Measurements from ENCODE around the gene NME7. TPM values are rescaled to one million over a fixed set of nuclear protein-coding genes. Genes with fewer than 3 reads are reported as not detected.
"Not testable (repeated sequence)": the region's sequence is repeated elsewhere in the genome, so short reads cannot be mapped to it uniquely, and the experiment has no call there.

NME7 gene
- total RNA-seq, 1 donor from 2014 or later = 20.3 TPM

DNA sequence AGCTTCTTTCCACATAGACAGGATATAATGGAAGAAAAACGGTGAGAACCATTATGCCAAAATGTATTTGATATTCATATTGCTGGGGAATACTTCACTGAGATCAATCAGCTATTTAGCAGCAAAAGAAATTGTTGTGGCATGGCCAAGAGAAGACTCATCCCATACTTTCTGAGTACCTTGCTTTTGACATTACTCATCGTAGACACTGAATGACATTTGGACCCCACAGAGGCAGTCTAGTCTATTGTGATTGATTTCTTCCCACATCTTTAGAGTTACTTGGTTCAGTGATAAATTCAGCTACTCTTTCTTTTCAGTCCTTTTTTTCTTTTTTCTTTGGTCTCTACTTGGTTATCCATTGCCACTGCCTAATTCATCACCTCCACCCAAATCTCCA lies 239.0 kb downstream of the NME7 start:
- DNase-seq (ENCODE audit: low read depth, low spot score) = no peak

DNA sequence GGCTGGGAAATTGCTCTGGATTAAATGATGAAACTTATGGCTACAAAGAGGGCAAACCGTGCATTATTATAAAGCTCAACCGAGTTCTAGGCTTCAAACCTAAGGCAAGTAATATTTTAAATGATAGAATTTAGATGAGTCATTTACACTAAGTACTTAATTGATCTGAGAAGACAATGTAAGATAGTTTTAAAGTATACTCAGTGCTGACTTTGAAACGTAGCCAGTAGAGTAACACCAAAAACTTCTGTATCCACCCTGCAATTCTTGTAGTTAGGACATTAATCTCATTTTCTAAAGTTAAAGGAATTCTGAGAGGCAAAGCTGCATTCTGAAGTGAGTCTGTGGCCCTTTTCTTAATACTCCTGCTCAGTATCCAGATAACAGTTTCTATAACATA lies 240.3 kb downstream of the NME7 start:
- no peak for DNase-seq (ENCODE audit: low read depth, low spot score)

DNA sequence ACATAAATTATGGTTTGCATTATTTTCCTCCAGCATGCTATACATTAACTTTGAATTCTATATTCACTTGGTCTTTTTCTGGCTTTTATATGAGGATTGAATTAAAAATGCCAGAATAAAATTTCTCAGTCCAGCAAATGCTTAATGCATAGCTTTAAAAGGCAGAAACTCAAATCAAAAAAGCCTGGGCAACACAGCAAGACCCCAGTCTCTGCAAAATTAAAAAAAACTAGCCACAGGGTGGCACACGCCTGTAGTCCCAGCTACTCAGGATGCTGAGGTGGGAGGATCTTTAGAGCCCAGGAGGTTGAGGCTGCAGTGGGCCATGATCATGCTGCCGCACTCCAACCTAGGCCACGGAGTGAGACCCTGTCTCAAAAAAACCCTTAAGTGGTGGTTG lies 241.3 kb downstream of the NME7 start:
- no peak for DNase-seq (ENCODE audit: low read depth, low spot score)

DNA sequence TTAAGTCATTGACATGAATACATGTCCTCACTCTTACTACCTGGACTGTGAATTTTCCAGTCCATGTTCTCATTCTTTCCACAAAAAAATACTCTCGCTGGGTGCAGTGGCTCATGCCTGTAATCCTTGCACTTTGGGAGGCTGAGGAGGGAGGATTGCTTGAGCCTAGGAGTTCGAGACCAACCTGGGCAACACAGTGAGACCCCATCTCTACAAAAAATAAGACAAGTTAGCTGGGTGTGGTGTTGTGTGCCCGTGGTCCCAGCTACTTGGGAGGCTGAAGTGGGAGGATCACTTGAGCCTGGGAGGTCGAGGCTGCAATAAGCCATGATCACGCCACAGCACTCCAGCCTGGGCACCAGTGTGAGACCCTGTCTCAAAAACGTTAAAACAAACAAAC lies 242.0 kb downstream of the NME7 start:
- not testable (repeated sequence) for DNase-seq (ENCODE audit: low read depth, low spot score)

DNA sequence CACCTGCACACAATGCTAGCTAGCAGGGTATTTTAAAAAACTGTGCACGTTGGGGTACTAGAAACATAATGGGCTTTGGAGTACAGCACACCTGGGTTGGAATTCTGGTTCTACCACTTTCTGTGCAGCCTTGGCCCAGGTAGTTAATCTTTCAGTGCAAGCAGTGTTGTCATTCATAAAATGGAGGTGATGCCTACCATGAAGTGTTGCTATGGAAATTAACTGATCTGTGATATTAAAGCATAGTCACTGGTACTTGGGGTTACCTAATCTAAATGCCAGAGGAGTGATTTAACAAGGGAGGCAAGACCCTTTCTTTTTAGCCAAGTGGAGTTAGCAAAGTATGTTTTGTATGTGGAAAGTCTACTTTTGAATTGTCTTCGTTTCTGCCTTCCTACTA lies 243.1 kb downstream of the NME7 start:
- DNase-seq (ENCODE audit: low read depth, low spot score) = no peak

DNA sequence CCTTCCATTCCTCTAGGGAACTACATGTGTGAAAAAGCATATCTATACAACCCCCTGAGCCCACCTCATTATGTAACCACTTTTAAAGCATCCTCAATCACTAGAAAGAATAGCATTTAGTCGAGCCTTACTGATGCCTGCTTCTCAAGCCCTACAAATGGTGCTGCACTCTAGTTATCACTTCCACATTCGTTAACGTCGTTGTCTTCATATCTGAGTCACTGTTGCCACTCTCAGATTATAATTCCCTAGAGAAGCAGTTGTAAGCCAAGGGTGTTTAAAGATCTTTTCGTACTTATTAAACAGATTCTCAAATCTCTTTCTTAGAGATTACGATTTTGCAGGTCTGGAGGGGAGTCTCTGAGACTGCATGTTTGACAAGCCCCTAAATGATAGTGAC lies 244.6 kb downstream of the NME7 start:
- DNase-seq (ENCODE audit: low read depth, low spot score) = no peak

DNA sequence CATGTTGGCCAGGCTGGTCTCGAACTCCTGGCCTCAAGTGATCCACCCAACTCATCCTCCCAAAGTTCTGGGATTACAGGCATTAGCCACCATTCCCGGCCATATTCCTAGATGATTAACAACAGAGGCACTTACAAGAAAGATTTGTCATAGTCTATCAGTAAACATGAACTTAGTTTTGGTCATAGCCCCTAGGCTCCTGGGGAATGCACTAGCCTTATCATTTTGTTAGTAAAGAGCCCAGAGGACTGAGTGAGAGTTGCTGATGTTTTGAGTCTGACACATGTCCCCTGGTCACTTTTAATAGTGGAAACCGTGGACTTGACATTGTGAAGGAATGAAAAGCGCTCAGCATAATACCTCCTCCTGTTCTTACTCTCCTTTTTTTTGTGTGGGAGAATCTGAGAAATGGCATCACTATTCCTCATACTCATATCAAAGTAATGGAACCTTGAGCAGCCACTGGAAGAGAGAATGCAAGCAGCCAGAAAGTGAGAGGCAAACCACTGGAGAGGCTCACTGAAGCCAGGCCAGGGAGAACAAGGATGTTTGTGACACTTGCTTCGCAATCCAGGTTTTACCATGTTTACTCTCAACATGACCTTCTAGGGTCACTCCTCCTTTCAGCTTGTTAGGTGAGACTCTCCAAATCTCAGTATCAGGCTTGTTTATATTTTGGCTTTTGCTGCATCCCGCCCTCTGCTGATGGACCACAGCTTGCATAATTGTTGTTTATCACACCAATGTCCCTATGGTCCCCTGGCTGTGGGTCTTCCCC lies 246.3 kb downstream of the NME7 start:
- no peak for DNase-seq (ENCODE audit: low read depth, low spot score)

DNA sequence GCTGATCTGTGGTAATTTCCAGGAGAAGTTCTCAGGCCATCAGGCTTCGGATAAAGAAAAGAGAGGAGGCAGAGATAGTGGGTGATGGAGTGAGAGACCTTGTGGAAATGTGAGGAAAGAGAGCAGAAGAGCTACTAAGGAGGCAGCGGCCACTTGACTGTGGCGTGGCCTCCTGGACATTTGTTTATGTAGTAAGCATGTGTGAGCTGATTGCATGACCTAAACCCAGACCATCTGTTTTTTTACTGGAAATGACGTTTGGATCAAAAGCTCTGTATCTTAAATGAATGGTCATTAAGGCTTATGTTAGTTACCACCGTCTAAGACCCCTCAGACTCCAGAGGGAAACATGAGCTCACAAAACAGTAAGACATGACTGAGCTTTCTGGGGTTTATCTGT lies 247.5 kb downstream of the NME7 start:
- DNase-seq (ENCODE audit: low read depth, low spot score) = no peak

DNA sequence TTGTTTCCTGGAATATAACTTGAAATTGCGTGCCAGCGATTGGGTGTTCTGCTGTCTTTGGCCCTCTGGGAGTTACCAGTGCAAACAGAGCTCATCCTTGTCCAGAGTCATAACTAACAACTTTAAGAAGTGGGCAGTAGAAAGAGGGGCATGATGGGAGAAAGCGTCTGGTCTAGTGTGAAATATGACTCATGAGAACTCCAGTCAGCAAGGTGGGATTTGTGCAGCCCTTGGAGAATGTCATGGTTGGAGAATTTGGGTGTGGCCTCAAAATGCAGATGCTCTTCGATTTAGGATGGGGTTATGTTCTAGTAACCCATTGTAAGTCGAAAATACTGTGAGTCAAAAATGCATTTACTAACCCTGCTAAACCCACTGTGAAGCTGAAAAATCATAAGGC lies 248.2 kb downstream of the NME7 start:
- no peak for DNase-seq (ENCODE audit: low read depth, low spot score)

DNA sequence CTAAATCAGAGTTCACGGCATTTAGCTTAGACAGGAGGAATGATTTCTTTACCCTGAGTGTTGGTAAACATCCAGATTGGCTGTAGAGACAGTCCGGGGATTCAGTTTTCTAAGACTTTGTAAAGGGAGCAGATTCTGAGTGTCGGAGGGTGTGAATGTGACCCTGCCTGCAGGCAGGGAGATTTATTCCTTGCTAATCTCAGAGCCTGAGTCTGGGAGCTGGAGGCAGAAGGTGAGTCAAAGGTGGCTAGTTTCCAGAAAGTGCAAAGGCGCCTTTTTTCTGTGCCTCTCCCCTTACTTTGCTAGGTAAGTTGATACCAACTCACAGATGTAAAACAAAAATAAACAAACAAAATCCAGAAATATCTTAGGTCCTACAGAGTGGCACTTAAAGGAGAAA lies 249.4 kb downstream of the NME7 start:
- no peak for DNase-seq (ENCODE audit: low read depth, low spot score)

DNA sequence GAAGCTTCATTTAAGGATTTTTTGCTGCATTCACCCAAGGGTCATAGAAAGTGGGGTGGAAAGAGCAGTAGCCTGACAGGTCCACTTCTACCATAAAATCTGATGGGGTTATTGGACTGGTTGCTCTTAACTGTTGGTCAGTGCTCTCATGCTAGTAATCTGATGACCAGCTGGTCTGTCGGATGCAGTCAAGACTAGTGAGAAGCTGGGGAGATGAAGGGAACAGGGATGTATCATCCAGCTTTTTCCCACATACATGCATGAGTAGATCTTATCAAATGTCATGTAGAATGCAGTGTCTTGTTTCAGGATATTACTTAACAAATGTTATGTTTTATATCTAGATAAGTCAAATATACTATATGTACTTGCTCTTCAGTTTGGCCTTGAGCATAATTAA lies 250.0 kb downstream of the NME7 start:
- DNase-seq (ENCODE audit: low read depth, low spot score) = no peak

DNA sequence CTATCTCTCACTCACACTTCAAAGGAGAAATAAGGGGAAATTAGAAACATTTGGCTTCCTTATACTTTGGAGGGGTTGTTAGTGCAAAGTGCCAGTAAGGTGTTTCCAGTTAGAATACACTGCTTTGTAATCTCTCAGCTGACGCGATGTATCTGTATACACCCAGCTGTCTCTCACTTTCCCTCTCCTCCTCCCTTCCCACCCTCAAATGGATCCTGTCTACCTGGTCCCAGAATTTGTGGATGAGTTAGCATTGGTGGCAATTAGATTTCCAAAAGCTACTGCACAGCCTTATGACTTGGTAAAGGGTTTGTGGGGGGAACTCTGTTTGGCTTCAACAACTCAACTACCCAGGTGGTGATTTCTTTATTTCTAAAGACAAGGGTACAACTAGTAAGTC lies 250.6 kb downstream of the NME7 start:
- no peak for DNase-seq (ENCODE audit: low read depth, low spot score)

DNA sequence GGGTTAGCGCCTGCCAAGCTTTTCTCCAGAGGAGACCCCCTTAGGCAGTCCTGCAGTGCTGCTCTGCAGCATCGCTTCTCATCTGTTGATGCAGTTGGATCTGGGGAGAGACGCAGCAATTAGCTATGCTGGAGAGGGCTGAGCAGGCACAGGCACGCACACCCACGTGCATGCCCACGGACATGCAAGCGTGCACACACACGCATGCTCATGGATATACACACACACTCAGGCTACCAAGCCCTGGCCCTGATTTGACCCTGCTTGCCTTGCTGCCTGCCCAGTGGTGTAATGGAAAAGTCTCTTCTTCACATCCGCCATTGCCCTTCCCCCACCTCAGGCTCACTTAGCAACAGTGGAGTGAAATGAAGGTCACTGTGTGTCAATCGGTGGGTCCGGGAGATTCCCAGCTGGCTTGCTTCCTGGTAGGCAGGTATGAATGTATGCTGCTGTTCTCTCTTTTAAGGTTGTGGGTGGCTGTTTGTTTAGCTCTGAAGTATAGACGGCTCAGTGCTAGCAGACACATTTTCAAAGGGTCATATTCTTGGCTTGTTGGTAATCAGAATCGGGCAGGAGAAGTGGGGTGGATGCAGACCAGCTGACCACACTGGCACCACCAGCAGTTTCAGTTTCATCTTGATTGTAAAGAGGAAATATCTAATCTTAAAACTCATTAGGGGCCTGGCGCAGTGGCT lies 251.6 kb downstream of the NME7 start:
- no peak for DNase-seq (ENCODE audit: low read depth, low spot score)

DNA sequence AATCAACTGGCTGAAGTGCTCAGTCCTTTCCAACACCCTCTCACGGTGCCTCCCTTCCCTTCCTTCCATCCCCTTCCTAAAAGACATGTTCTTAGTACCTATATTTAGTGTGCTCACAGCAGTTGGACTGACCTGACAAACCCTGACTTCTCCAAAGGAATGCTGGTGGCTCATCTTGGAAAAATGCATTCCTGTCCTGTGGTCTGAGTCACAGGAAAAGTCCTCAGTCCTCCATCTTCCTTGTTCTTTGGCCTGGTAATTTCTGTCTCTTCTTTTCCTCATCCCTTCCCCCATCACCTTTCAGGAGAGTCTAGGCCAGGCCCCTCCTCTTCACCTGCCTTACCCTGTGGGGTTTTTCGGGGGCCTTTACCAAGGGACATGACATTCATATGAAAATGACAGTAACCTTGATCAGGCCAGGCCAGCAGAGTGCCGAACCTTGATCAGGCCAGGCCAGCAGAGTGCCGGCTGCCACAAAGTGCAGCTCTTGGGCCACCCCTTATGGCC lies 253.9 kb downstream of the NME7 start:
- DNase-seq (ENCODE audit: low read depth, low spot score) = peak; percentile 70

DNA sequence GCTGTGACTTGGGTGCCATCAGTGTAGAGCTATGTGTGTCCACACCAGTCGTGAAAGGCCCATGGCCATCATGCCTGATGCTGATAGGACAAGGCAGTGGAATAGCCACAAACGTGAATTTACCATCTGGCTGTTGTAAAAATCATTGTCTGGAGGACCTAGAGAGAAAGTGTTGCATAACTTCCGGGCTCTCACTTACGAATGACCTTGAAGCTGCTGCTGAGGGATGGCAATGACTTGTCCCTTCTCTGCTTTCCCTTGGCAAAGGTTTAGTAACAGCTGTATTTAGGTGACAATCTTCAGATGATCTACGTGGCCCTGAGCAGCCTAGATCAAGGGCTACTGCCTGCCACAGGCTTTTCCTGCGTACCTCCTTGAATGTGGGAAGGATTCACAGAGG lies 255.4 kb downstream of the NME7 start:
- DNase-seq (ENCODE audit: low read depth, low spot score) = no peak

DNA sequence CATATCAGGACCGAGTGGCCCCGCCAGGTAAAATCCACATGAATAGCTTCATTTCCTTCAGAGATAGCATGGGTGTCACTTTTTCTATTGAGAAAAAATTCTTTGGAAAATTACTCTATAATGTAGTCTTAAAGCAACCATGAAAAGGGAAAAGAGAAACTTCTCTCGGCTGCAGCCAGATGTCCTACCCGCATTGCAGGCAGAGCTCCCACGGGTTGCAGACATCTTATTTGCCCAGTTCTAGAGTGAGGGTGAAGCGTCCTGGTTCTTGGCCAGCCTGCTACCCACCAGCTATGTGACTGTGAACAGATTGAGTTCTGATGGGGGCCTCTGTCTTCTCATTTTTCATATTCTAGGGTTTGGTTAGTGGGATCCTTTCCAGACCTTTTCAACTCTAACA lies 256.1 kb downstream of the NME7 start:
- no peak for DNase-seq (ENCODE audit: low read depth, low spot score)

DNA sequence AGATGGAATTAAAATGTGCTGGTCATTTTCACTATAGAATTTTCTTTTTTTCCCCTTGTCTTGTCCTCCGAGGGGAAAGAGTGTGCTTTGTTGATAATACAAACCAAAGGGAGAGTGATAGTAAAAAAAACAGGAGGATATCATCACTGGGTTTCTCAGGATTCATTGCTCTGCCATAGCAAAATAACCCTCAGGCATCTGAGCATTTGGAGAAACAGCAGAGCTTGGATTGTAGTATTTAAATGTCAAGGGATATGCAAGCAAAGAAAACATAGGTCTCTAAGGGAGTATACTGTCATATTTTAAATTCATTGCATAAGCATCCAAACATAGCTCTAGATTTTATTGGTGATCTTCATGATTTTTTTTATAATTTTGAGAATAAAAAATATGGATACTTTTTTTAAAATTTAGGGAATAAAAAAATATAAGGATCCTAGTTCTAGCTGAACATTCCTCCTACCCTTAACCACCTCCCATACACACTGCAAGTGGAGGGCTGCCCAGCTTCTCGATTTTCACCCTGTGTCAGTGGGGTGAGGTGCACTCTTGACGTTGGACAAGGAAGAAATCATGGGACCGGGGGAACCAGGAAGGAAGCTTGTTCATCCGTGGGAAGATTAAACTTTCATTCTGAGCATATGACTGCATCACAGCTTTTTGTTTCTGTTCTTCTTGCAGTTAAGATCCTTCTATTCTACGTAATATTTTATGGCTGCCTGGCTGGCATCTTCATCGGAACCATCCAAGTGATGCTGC lies 256.7 kb downstream of the NME7 start:
- DNase-seq (ENCODE audit: low read depth, low spot score) = peak; percentile 57

DNA sequence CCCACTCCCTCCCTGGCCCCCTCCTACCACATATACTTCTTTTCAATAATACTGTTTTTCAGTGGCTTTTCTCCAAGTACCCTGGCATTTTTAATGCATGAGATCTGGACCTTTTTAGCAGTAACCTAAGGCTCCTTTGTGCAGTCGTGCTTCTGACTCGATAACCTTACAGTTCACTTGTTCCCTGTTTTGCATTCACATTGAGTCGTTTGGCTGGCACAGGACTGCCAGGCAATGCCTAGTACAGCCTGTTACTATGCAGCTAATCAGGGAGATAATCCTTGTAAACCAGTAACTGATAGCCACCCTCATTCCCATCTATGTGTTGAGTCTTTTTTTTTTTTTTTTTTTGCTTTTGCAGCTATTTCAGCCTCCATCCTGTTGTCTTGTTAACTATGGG lies 257.4 kb downstream of the NME7 start:
- no peak for DNase-seq (ENCODE audit: low read depth, low spot score)

DNA sequence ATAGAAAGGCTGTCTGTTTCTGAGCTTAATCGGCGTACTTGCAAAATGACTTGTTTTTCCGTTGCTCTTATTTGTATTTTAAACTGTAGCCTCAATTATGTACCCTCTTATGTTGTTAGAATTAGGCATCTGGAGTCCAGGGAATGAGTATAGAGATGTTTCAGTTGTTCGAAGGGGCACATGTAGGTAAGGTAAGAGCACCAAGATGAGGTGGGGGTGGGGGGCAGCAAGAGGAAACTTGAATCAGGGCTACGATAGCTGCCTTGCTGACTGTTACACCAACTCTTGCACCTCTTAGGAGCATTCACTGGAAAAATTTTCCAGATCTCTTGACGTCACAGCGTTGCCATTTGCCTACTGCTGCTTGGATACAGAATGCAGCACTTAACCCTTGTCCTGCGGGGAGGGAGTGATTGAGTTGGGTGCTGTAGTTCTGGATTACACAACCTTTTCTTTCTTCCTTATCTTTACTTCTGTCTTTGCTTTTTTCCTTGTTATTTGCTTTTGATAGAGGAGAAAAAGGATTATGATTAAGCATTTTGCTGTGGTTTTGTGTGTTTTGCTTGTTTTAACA lies 257.9 kb downstream of the NME7 start:
- DNase-seq (ENCODE audit: low read depth, low spot score) = peak; percentile 51

DNA sequence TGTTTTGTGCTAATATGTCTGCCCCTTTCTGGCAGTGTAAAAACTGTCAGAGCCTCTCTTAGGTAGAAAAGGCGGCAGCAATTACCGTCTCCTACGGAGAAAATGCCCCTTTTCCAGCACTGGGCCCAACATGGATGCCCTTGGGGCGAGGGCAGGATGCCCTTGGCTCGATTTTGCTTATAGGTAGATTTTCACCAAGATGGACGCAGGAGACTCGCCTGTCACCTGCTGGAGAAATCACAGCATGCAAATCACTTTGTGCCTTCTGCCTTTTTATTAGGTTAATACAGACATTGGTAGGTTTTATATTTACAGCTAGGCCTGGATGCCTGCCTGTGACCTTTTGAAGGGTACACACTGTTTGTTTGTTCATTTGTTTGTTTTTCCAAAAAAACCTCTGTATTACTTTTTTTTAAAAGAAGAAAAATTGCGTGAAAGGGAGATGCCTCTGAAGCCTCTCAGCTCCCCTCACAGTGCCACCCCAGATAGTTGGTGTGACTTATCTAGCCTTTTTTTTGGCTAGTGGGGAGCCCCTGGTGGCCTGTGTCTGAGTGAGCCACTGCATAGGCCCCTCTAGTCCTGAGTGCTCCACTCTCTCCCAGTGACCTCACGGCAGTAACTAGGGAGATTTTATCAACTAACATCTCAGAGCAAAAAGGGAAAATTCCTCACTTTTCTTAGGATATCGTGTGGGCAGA lies 258.6 kb downstream of the NME7 start:
- DNase-seq (ENCODE audit: low read depth, low spot score) = no peak

DNA sequence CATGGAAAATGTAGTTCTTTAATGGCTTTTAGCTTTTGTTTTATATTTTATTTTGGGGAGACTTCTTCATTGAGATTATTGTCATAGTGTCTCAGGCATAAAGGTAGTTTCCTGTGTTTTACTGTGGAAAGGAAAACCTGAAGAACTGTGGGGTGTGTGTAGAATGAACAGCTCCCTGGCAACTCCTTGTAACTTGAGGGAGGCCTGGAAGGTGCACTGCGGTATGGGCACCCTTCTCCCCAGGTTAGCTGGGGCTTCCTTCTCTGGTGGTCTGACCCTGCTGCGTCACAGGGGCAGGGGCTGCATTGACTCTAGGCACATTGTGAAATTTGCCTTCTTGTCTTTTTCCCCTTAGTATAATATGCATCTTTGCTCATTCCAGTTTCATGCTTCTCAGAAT lies 259.4 kb downstream of the NME7 start:
- DNase-seq (ENCODE audit: low read depth, low spot score) = no peak
